Sigmoid colon (tissue), 7 donors: ENCODE data around the gene CD99L2. TPM values are rescaled to one million over a fixed set of nuclear protein-coding genes. Genes with fewer than 3 reads are reported as not detected.

Experiments
- DNase-seq: peaks from one replicate; pipeline ENCODE4 v3.0.0-alpha.2; 2019
- H3K27ac ChIP-seq, 4 donors: fragments of 200-600 bp; sonication (generic); one replicate each; pipeline ENCODE4 v1.5.1; 2016 to 2019; ENCODE audit warnings: mild to moderate bottlenecking in 1 of 4
- H3K27me3 ChIP-seq, 3 donors: fragments of 200-600 bp; sonication (generic); one replicate each; pipeline ENCODE4 v1.5.1; 2019; ENCODE audit warnings: mild to moderate bottlenecking in 1 of 3
- H3K36me3 ChIP-seq, 4 donors: fragments of 200-600 bp; sonication (generic); one replicate each; pipeline ENCODE4 v1.5.1; 2016 to 2019
- H3K4me1 ChIP-seq, 4 donors: fragments of 200-600 bp; sonication (generic); one replicate each; pipeline ENCODE4 v1.5.1; 2017 to 2019
- H3K4me3 ChIP-seq, 4 donors: fragments of 200-600 bp; sonication (generic); one replicate each; pipeline ENCODE4 v1.5.1; 2017 to 2019; ENCODE audit warnings: mild to moderate bottlenecking in 2 of 4, moderate library complexity in 1 of 4
- H3K9me3 ChIP-seq, 4 donors: fragments of 200-600 bp in 3 of 4; sonication (generic) in 3 of 4; one replicate each; pipeline versions ENCODE4 v1.5.1 to v1.6.1; 2013 to 2019
- CTCF ChIP-seq, 4 experiments: fragments of 450-650 bp in 3 of 4; fragments of 200-600 bp in 1 of 4; IDR thresholded peaks; one replicate each; pipeline ENCODE4 v1.5.1; 2016 to 2019; ENCODE audit warnings: antibody characterized with exemption in 4 of 4, mild to moderate bottlenecking in 3 of 4, moderate library complexity in 2 of 4
- EP300 ChIP-seq, 4 donors: sonication (generic); formaldehyde crosslinking; IDR thresholded peaks; one replicate each; pipeline ENCODE4 v1.6.1; 2017; ENCODE audit warnings: antibody characterized with exemption in 4 of 4
- POLR2A ChIP-seq, 2 donors: fragments of 450-650 bp; IDR thresholded peaks; one replicate each; pipeline ENCODE4 v1.6.1; 2016; ENCODE audit warnings: antibody characterized with exemption in 2 of 2, mild to moderate bottlenecking in 2 of 2, moderate library complexity in 2 of 2
- POLR2AphosphoS5 ChIP-seq, 4 donors: sonication (generic); formaldehyde crosslinking; IDR thresholded peaks; one replicate each; pipeline ENCODE4 v1.6.1; 2017; ENCODE audit warnings: antibody characterized with exemption in 4 of 4
- WGBS, 2 donors: extraction: QIAGEN DNeasy Blood & Tissue Kit; methylation state at CpG; one replicate each; pipeline ENCODE4 v1.1.7; 2013; 5-methylcytosine and 5-hydroxymethylcytosine counted together
- intact Hi-C: fragments of 100-400 bp; cut with DNase I; formaldehyde crosslinking; loops from one replicate; pipeline ENCODE4 v1.15.1; 2023
- polyA plus RNA-seq, 3 donors: library from polyadenylated mRNA; stranded (reverse); fragments of 200-250 nt; gene quantifications; one replicate each; pipeline ENCODE4 v1.2.3, GENCODE V29; 2013
- total RNA-seq, 4 donors: library from RNA; depleted of rRNA; stranded (reverse); fragments of >200 nt; gene quantifications; one replicate each; pipeline ENCODE4 v1.1.0, GENCODE V29; 2016
- donor health status: healthy with polysubstance abuse.
- donor health status: Bipolar disorder and iron deficiency.
- donor health status: healthy.

Gene CD99L2, protein sequence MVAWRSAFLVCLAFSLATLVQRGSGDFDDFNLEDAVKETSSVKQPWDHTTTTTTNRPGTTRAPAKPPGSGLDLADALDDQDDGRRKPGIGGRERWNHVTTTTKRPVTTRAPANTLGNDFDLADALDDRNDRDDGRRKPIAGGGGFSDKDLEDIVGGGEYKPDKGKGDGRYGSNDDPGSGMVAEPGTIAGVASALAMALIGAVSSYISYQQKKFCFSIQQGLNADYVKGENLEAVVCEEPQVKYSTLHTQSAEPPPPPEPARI
- 10 to 100 TPM; 55.8 to 62.6 (median 59.5) TPM for total RNA-seq
- polyA plus RNA-seq = 10 to 100 TPM in 1 of 3 donors, 1 to 10 TPM in 2; 4.8 to 20.0 (median 4.9) TPM

DNA sequence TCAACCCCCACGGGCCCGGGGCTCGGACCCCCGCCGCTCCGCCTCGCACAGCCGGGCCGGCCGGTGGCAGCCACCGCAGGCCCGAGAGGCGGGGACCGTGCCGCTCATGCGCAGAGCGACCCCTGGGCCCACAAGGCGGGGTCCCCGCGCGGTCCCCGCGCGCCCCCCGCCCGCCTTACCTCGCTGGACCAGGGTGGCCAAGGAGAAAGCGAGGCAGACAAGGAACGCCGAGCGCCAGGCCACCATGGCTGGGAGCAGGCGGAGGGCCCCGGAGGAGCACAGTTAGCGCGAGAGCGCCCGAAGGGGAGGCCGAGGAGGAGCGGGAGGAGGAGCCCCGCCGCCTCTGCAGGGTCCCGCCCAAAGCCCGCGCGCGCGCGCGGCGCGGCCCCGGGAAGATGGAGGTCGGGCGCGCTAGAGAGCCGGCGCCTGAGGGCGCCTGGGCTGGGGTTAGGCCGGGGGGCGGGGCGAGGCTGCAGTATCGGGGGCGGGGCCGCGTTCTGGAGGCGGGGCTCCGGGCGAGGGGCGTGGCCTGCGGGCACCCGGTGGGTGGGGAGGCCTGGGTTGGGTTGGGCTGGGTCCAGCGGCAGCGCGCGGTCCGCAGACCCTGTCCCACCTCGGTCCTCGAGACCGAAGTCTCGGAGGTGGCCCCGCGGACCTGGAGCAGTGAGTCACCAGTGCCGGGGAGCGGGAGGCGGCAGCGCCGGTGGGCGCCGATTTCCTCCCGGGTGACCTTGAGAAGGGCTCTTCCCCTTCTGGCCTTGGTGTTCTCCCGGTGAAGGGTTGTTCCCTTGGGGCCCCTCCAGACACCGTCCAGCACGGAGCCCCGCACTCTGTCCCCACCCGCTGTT is at the start of gene CD99L2:
CD99L2 (minus strand) TSS at position 326 of the 848 bp plus-strand sequence; CDS start at position 246, 80 bp downstream.
- intact Hi-C loops = loop anchor here (1.0 to 2.0 kb wide), 2 partner anchors 36 to 85 kb away; partner anchors contain the start of gene HMGB3
- WGBS, 2 donors = 0 to 1% methylated on average over 95 of the region's 95 CpGs
- no peaks in the 10 kb centered on the region for H3K9me3 ChIP-seq

DNA sequence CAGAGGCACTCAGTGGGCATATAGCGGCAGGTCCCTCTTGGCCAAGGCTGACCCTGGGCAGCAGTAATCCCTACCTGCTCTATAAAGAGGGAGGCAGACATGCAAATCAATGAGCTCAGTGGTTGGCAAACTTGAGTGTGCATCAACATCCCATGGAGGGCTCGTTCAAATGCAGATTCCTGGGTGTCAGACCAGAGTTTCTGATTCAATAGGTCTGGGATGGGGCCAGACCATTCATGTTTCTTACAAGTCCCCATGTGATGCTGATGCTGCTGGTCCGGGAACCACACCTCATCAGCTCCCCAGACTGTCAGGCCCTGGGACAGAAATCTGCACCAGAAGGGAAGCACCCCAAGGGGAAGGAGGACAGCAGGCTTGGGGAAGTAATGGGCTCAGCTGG is 45.8 kb upstream of the CD99L2 start:
- Histone ChIP-seq H3K9me3 (no peaks in the 10 kb centered on the region), H3K4me1 (no peaks in the 10 kb centered on the region), H3K27ac (no peak overlapping the region), H3K27me3 (no peaks in the 10 kb centered on the region), H3K36me3 (no peaks in the 10 kb centered on the region), H3K4me3 (no peak overlapping the region)
- intact Hi-C loops = no loop called here
- 82 to 88% methylated on average over 3 of the region's 3 CpGs for WGBS, 2 donors
- DNase-seq = no peak
- TF ChIP-seq CTCF (IDR thresholded peaks at IDR 0.05) (no peak), POLR2A (IDR thresholded peaks at IDR 0.05) (no peak), POLR2AphosphoS5 (IDR thresholded peaks at IDR 0.05) (no peak), EP300 (IDR thresholded peaks at IDR 0.05) (no peak)

More for the DNA sequence above, at the start of gene CD99L2:
- peaks cover 0 to 7% (median 0%) of the 10 kb centered on the region in 4 donors for H3K4me1 ChIP-seq
- peak within 1 kb of the TSS; percentile 71 to 86 (median 77) for H3K27ac ChIP-seq
- no peak for TF ChIP-seq EP300 (IDR thresholded peaks at IDR 0.05)
- TF ChIP-seq CTCF (IDR thresholded peaks at IDR 0.05) = no peak
- peak in 3 of 4 donors; percentile 4 to 69 (median 53) for TF ChIP-seq POLR2AphosphoS5 (IDR thresholded peaks at IDR 0.05)
- no peaks in the 10 kb centered on the region for H3K27me3 ChIP-seq
- no peaks in the 10 kb centered on the region for H3K36me3 ChIP-seq
- H3K4me3 ChIP-seq = peak within 1 kb of the TSS; percentile 44 to 73 (median 70)
- peak; percentile 92 for DNase-seq

DNA sequence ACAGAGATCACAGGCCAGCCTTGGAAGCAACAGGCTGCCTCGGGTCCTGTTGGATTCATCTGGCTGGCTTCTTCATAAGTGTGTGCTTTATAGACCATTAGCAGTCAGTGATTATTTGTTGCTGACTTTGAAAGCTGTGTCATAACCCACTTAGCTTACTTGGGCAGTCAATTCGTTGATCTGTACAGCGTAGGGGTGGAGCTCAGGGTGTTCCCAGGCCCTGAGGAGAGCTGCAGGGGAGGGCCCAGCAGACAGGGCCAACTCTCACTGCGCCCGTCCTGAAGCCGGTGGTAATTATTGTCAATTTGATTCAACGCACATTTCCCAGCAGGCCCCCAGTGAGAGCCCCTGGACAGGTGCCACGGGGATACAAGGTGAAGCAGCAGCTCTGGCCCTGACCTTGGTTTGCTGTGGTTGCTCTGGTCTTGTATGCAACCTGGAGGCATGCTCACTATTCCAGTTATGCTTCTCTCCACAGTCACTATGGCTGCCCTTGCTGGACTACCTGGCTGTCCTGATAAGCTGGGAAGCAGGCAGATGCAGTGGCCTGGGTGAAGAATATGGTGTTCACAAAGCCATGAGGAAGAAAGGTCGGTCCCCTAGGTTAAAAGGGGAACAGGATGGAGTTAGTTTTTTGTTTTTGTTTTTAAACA is 44.6 kb upstream of the CD99L2 start:
- DNase-seq = no peak
- Histone ChIP-seq H3K36me3 (no peaks in the 10 kb centered on the region), H3K9me3 (no peaks in the 10 kb centered on the region), H3K27ac (no peak overlapping the region), H3K4me1 (no peaks in the 10 kb centered on the region), H3K27me3 (no peaks in the 10 kb centered on the region), H3K4me3 (no peak overlapping the region)
- intact Hi-C loops = no loop called here
- TF ChIP-seq POLR2AphosphoS5 (IDR thresholded peaks at IDR 0.05) (no peak), POLR2A (IDR thresholded peaks at IDR 0.05) (no peak)
- WGBS, 2 donors = 24 to 72% methylated on average over 9 of the region's 9 CpGs

DNA sequence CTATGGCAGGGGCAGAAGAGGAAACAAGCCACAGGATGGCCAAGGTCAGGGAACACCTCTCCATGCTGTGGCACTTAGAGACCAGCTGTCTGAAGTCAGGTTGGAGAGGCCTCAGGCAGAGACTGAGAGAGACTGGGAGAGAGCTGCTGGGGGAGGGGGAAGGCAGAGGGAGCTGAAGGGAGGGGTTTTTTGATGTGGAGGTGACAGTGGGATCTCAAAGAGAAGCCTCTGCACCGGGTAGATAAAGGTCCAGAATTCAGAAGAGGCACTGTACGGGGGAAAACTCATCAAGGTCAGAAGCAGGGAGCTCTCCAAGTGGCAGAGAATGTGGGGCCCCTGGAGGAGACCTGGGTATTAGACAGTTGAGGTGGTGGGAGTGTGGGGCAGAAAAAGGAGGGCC is 43.1 kb upstream of the CD99L2 start:
- H3K4me1 ChIP-seq = no peaks in the 10 kb centered on the region
- DNase-seq = no peak
- H3K4me3 ChIP-seq = no peak overlapping the region
- H3K27ac ChIP-seq = no peak overlapping the region
- no peaks in the 10 kb centered on the region for H3K27me3 ChIP-seq
- WGBS, 2 donors = 65 to 67% methylated on average over 2 of the region's 2 CpGs
- TF ChIP-seq CTCF (IDR thresholded peaks at IDR 0.05) (no peak), POLR2A (IDR thresholded peaks at IDR 0.05) (no peak), EP300 (IDR thresholded peaks at IDR 0.05) (no peak), POLR2AphosphoS5 (IDR thresholded peaks at IDR 0.05) (no peak)
- no peaks in the 10 kb centered on the region for H3K36me3 ChIP-seq
- H3K9me3 ChIP-seq = peaks cover 0 to 6% (median 0%) of the 10 kb centered on the region in 4 donors
- intact Hi-C loops = no loop called here
